A204.1 (cell line): ENCODE measurements around the gene LCN10.
"Not testable (repeated sequence)": the region's sequence is repeated elsewhere in the genome, so short reads cannot be mapped to it uniquely, and the experiment has no call there.

ENCODE experiments used
- FAIRE-seq: peaks from 2 replicates; lab custom pipeline; 2012; peaks lifted over from hg19 to GRCh38; lab: Jason Lieb, UNC

LCN10 gene

GRCh38 chr9:136771907-136772415 lies 29.2 kb upstream of the LCN10 start:
- FAIRE-seq = no peak

GRCh38 chr9:136769710-136770191 lies 27.0 kb upstream of the LCN10 start:
- FAIRE-seq = no peak

- peak; percentile 78 for FAIRE-seq
Observed at GRCh38 chr9:136766410-136767120, 23.8 kb upstream of the LCN10 start.

GRCh38 chr9:136765745-136766409 lies 23.1 kb upstream of the LCN10 start:
- not testable (repeated sequence) for FAIRE-seq

DNA sequence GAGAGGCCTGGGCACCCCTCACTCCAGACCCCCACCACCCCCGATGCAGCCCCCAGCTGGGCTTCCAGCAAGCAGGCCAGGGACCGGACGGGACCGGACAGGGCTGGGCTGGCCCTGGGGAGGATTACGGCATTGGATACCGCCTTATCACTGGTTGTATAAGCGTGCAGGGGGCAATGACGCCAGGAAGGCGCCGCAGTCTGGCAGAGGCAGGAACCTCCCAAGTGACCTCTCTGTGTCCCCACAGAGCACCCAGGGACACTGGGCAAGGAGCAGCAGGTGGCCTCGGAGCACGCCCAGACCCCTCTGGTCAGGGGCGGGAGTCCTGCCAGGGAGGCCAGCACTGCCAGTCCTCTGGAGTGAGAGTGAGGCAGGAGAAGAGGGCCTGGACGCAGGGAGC lies 22.3 kb upstream of the LCN10 start:
- no peak for FAIRE-seq

DNA sequence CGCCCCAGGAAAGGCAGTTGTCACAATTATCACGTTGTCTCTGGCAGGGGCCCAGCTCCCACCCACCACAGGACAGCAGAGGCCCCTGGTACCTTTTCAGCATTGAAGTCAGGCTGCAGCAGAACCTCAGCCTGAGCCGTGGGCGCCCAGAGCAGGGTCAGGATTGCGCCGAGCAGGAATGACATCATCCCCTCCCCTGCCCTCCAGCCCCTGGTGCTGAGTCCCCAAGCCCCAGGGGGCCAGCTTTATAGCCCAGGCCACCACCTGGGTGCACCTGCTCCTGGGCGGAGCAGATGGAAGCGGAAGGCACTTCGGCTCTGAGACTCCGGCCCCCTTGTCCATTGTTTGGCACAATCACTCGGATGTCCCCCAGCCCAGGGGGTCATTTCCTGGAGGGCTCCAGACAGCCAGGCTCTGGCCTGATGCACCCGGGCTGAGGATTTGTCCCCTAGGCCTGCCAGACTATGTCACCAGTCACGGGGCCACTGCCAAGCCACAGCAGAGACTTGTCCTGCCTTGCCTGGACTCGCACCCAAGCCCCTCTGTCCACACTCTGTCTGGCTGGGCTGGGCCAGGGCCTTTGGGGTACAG lies 21.7 kb upstream of the LCN10 start, which contains the start of gene LCN15:
Gene LCN15, minus strand, starts transcription at position 218 of the 591 bp plus-strand sequence. Its CDS starts 30 bp downstream, at position 188.
- no peak for FAIRE-seq

DNA sequence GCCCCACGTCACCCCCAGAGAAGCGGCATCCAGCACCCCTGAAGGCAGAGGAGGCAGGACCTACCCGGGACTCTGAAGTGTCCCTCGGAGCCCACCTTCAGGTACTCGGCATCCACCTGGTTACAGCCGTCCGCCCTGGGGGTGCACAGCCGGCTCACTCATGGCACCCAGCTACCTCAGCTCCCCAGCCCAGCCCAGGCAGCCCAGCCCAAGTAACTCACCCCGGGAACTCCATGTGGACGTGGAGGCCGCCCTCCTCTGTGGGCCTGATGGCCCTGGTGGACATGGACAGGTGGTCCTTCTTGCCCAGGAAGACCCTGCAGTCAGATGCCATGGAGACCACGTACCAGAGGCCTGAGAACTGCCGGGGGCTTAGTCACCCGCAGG lies 20.9 kb upstream of the LCN10 start:
- no peak for FAIRE-seq

GRCh38 chr9:136762915-136763648 lies 20.3 kb upstream of the LCN10 start:
- FAIRE-seq = no peak

DNA sequence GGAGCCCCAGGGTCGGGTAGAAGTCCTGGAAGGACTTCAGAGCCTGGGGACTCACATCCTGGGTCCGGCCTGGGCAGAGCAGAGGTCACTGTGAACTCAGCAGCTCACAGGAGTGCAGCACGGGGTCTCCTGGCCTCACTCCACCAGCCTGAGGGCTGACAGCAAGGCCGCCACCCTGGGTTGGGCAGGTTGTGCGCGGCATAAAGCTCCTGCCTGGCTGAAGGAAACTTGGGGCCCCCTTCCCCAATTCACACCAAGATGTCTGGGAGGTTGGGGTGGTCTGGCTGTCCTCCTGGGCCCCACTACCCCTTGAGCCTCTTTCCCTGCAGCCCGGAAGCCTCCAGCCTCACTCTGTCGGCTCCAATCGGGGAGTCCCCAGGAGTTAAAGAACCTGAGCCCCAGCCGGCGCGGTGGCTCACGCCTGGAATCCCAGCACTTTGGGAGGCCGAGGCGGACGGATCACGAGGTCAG lies 19.5 kb upstream of the LCN10 start:
- FAIRE-seq = no peak

- FAIRE-seq = no peak
Observed at GRCh38 chr9:136761545-136761981, 18.8 kb upstream of the LCN10 start.

- FAIRE-seq = peak; percentile 14
Observed at GRCh38 chr9:136760834-136761544, 18.2 kb upstream of the LCN10 start.

- no peak for FAIRE-seq
Observed at GRCh38 chr9:136760424-136760823, 17.7 kb upstream of the LCN10 start.

DNA sequence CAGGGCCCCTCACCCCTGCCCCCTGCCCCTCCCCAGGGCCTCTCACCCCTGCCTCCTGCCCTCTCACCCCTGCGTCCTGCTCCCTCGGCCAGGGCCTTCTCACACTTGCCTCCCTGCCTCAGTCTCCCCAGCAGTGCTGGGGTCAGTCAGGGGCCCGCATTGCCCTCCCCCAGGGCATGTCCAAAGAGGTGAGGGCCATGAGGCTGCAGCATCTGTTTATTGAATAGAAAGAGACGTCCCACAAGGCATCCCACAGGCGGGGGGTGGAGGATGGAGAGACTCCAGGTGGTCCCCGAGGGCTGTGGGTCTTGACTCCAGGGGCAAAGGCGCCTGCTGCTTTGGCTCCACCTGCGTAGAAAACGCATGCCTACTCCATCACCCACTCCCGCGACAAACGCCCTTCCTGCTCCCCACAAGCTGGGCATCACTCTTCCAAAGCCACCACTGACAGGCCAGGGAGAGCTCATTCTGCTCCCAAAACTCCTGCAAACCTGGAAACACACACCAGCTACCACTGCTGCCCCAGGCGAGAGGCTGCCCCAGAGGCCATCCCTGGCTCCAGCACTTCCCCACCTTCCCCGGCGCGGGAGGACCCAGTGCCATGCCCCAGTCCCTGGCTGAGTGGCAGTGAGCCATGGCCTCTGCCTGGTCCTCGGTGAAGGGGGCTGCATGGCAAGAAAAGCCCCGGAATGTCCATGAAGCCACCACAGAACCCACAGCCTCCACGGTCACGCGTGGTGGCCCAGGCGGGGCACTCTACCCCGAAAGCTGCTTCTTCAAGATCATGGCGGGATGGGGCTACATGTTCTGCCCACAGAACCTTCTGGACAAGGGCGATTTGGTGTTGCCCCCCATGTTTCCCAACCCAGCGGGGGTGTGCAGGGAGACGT lies 16.9 kb upstream of the LCN10 start:
- FAIRE-seq = no peak

GRCh38 chr9:136759001-136759400 lies 16.3 kb upstream of the LCN10 start:
- FAIRE-seq = no peak

GRCh38 chr9:136757751-136758140 lies 15.0 kb upstream of the LCN10 start:
- FAIRE-seq = no peak

- no peak for FAIRE-seq
Observed at GRCh38 chr9:136757328-136757727, 14.6 kb upstream of the LCN10 start.

GRCh38 chr9:136756836-136757235 lies 14.1 kb upstream of the LCN10 start:
- FAIRE-seq = no peak

DNA sequence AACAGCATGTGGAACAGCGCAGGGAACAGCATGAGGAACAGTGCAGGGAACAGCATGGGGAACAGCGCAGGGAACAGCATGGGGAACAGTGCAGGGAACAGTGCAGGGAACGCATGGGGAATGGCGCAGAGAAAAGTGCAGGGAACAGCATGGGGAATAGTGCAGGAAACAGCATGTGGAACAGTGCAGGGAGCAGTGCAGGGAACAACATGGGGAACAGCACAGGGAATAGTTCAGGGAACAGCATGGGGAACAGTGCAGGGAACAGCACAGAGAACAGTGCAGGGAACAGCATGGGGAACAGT lies 13.3 kb upstream of the LCN10 start:
- FAIRE-seq = no peak

- FAIRE-seq = not testable (repeated sequence)
Observed at GRCh38 chr9:136755302-136756133, 12.8 kb upstream of the LCN10 start.
